ENCODE data around the gene MDM4.
"Not testable (repeated sequence)": the region's sequence is repeated elsewhere in the genome, so short reads cannot be mapped to it uniquely, and the experiment has no call there.

Gene MDM4

DNA sequence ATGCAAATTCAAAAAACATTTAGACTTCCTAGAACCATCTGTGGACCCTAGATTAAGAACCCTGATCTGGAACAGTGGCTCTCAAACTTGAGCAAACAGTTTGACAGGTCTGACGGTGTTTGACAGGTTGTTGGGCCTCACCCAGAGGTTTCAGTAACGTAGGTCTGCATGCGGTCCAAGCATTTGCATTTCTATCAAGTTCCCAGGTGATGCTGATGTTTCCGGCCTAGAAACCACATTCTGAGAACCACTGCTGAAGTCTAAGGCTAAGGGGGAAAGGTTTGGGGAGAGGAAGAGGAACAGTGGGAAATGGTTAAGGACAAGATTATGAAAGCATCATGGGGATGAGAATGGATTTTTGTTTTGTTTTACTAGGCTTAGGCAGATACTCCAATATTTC is 48.6 kb downstream of the MDM4 start:
- H3K36me3 ChIP-seq (ENCODE audit: control insufficient read depth, insufficient read depth, low read length) = no peaks in the 10 kb centered on the region
- no peak overlapping the region for H3K9ac ChIP-seq (ENCODE audit: low read length)
- H3K9me3 ChIP-seq (ENCODE audit: control insufficient read depth, insufficient read depth, low read depth, low read length) = no peaks in the 10 kb centered on the region
- peaks cover 48% of the 10 kb centered on the region for H3K4me1 ChIP-seq (ENCODE audit: control insufficient read depth, insufficient read depth, low read length)
- H3K4me3 ChIP-seq (ENCODE audit: low read depth, low read length) = no peak overlapping the region
- H3K27me3 ChIP-seq (ENCODE audit: control insufficient read depth, insufficient read depth, low read length) = no peaks in the 10 kb centered on the region
- no peak overlapping the region for H3K27ac ChIP-seq (ENCODE audit: low read depth, low read length)

DNA sequence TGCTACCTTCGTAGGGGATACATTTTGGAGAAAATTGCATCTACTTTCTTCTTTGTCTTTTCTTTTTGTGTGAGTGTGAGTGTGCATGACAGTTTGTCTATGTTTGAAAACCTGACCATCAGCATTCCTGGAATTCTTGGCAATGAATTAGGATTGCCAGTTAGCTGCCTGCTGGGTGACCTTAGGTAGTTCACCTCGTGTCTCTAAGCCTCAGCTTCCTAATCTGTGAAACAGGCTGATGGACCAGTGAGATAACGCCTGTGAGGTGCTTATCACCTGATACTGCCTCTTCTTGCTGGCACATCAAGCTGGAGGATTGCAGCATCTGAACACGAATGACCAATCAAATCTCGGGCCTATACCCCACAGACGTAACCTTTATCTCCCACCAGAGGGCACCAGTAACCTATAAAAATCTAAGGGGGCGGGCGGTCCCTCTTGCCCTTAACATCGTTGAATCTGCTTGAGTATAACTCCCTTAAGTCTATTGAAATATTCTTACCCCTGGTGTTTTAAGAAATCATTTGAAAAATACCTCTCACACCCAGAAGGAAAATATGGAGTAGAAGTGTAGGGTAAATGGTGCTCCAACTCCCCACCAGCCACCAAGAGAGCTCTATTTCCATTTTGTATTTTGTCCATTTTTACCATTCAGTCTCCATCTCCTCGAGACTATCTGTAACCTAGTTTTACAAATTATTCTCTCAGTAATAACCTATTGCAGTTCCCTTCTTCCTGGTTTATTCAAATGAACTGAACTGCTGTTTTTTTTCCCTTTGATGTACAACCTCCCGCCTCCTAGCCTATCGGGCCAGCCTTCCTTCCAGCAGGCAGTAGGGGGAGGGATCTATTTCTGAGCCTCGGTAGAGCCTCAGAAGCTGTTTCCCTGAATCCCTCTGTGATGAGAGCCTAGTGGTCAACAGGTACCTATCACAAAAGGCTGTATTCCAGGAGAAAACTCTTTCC is 49.7 kb downstream of the MDM4 start:
- Histone ChIP-seq H3K27me3 (ENCODE audit: control insufficient read depth, insufficient read depth, low read length) (no peaks in the 10 kb centered on the region), H3K27ac (ENCODE audit: low read depth, low read length) (no peak overlapping the region), H3K36me3 (ENCODE audit: control insufficient read depth, insufficient read depth, low read length) (no peaks in the 10 kb centered on the region), H3K9ac (ENCODE audit: low read length) (no peak overlapping the region), H3K9me3 (ENCODE audit: control insufficient read depth, insufficient read depth, low read depth, low read length) (no peaks in the 10 kb centered on the region), H3K4me1 (ENCODE audit: control insufficient read depth, insufficient read depth, low read length) (peaks cover 37% of the 10 kb centered on the region), H3K4me3 (ENCODE audit: low read depth, low read length) (no peak overlapping the region; the same call in 1 of the 2 replicates)

DNA sequence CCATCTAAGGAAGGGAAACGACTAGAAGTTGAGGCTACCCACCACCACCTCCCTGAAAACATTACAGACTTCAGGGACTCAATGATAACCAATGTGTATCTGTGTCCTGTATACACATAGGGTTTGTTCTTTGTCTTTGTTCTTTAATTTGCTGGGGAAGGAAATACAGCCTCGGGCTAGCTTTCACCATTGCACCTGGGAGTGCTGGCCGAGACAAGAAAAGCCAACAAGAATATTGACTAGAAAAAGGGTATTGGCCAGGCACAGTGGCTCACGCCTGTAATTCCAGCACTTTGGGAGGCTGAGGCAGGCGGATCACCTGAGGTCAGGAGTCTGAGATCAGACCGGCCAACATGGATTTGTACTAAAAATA is 50.4 kb downstream of the MDM4 start:
- H3K27me3 ChIP-seq (ENCODE audit: control insufficient read depth, insufficient read depth, low read length) = no peaks in the 10 kb centered on the region
- no peak overlapping the region for H3K27ac ChIP-seq (ENCODE audit: low read depth, low read length)
- H3K4me1 ChIP-seq (ENCODE audit: control insufficient read depth, insufficient read depth, low read length) = peaks cover 39% of the 10 kb centered on the region
- no peaks in the 10 kb centered on the region for H3K36me3 ChIP-seq (ENCODE audit: control insufficient read depth, insufficient read depth, low read length)
- H3K4me3 ChIP-seq (ENCODE audit: low read depth, low read length) = no peak overlapping the region
- H3K9me3 ChIP-seq (ENCODE audit: control insufficient read depth, insufficient read depth, low read depth, low read length) = no peaks in the 10 kb centered on the region
- no peak overlapping the region for H3K9ac ChIP-seq (ENCODE audit: low read length)

DNA sequence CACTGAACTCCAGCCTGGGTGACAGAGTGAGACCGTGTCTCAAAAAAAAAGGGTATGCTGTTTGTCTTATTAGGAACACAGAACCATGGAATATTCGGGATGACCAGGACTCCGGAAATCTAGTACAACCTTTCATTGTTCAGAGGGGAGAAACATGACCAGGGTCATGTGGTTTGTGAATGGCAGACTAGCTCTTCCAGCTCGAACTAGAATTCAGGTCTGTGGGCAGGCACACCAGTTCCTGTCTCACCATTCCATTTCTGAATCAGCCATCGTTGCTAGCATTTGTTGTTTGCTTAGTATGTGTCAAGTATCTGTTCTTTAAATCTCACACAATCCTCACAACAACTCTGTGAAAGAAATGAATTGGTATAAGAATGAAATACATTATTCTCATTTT is 50.9 kb downstream of the MDM4 start:
- no peaks in the 10 kb centered on the region for H3K36me3 ChIP-seq (ENCODE audit: control insufficient read depth, insufficient read depth, low read length)
- no peaks in the 10 kb centered on the region for H3K9me3 ChIP-seq (ENCODE audit: control insufficient read depth, insufficient read depth, low read depth, low read length)

DNA sequence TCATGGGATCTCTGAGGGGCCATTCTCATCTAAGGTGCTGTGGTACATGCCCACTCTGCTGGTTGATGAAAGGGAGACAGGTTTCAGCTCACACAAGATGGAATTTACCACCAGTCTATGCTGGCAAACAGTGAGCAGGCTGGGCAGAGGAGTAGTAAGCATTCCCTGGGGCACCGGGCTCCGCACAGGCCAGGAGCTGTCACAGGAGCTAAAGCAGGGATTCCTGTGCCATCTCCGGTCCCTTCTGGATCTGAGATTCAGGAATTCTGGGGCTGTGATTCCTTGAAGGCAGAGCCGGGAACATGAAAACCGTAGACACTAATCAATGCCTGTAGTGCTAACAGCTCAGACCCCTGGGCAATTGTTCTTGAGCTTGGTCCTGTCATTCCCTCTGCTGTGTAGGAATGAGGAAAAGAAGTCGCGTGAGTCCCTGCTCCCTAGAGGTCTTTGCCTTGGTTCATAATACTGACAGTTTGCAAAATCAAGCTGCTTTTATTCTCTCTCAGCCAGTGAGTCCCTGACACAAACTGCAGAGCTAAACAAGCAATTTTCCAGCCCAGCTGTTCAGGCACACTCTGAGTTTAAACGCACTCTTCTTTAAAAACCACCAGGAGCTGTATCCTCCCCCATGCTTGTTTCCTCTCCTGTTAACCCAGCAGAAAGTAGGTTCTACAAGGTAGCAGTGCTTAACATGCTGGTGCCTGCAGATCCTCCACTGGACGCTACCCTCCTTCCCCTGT is 52.5 kb downstream of the MDM4 start:
- H3K4me3 ChIP-seq (ENCODE audit: low read depth, low read length) = no peak overlapping the region
- H3K4me1 ChIP-seq (ENCODE audit: control insufficient read depth, insufficient read depth, low read length) = peaks cover 51% of the 10 kb centered on the region

More for the DNA sequence above, 50.9 kb downstream of the MDM4 start:
- H3K9ac ChIP-seq (ENCODE audit: low read length) = no peak overlapping the region
- no peak overlapping the region for H3K4me3 ChIP-seq (ENCODE audit: low read depth, low read length)
- H3K27me3 ChIP-seq (ENCODE audit: control insufficient read depth, insufficient read depth, low read length) = no peaks in the 10 kb centered on the region
- H3K4me1 ChIP-seq (ENCODE audit: control insufficient read depth, insufficient read depth, low read length) = peaks cover 43% of the 10 kb centered on the region
- H3K27ac ChIP-seq (ENCODE audit: low read depth, low read length) = no peak overlapping the region

DNA sequence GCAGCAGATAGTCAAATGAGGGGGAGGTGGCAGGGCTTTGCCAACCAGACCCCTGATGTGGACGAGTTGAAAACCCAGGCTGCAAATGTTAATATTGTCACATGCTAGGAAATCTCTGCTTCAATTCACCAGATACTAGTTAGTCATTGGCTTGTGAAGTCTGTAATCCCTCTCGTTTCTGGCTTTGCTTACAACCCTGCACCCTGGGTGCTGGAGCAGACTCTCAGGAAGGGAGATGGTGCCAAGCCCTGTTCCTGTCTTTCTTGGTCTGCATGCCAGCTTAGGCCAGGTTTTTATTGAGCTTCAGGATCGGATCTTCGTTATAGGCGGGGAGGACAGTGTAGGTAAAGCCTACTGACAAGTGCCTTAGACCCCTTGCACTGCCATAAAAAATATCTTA is 53.3 kb downstream of the MDM4 start:
- Histone ChIP-seq H3K36me3 (ENCODE audit: control insufficient read depth, insufficient read depth, low read length) (no peaks in the 10 kb centered on the region), H3K27me3 (ENCODE audit: control insufficient read depth, insufficient read depth, low read length) (no peaks in the 10 kb centered on the region), H3K4me1 (ENCODE audit: control insufficient read depth, insufficient read depth, low read length) (peaks cover 58% of the 10 kb centered on the region), H3K4me3 (ENCODE audit: low read depth, low read length) (no peak overlapping the region), H3K27ac (ENCODE audit: low read depth, low read length) (no peak overlapping the region), H3K9me3 (ENCODE audit: control insufficient read depth, insufficient read depth, low read depth, low read length) (no peaks in the 10 kb centered on the region), H3K9ac (ENCODE audit: low read length) (no peak overlapping the region)

More for the DNA sequence above, 52.5 kb downstream of the MDM4 start:
- Histone ChIP-seq H3K27me3 (ENCODE audit: control insufficient read depth, insufficient read depth, low read length) (no peaks in the 10 kb centered on the region), H3K9ac (ENCODE audit: low read length) (no peak overlapping the region), H3K36me3 (ENCODE audit: control insufficient read depth, insufficient read depth, low read length) (no peaks in the 10 kb centered on the region), H3K27ac (ENCODE audit: low read depth, low read length) (no peak overlapping the region), H3K9me3 (ENCODE audit: control insufficient read depth, insufficient read depth, low read depth, low read length) (no peaks in the 10 kb centered on the region)

DNA sequence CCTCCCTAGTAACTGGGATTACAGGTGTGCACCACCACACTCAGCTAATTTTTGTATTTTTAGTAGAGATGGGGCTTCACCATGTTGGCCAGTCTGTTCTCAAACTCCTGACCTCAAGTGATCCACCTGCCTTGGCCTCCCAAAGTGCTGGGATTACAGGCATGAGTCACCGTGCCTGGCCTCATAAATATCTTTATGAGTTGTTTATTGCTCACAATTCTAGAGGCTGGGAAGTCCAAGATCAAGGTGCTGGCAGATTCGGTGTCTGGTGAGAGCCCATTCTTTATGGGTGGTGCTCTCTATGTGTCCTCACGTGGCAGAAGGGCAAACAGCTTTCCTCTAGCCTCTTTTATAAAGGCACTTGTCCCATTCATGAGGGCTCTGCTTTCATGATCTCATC is 53.8 kb downstream of the MDM4 start:
- not testable (repeated sequence) for H3K9me3 ChIP-seq (ENCODE audit: control insufficient read depth, insufficient read depth, low read depth, low read length); H3K27ac ChIP-seq (ENCODE audit: low read depth, low read length); H3K27me3 ChIP-seq (ENCODE audit: control insufficient read depth, insufficient read depth, low read length); H3K9ac ChIP-seq (ENCODE audit: low read length); H3K4me3 ChIP-seq (ENCODE audit: low read depth, low read length); H3K36me3 ChIP-seq (ENCODE audit: control insufficient read depth, insufficient read depth, low read length)
- peaks cover 59% of the 10 kb centered on the region for H3K4me1 ChIP-seq (ENCODE audit: control insufficient read depth, insufficient read depth, low read length)

DNA sequence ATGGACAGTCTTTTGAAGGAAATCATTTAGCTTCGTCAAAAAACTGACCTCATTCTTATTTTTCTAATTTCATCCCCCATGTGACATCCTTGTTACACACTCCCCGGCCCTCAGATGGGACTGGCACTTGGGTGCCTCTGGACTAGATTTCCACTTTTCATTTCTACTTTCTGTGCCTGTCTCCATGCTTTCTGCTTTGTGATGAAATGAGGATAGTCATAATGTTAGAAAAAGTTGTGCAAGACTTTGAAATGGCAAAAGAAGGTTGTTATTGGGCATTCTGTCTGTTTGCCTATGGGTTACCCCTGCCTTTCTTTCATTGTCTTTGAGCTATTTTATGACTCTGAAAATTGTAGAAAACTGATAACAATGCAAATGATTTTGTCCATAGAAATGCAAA is 54.9 kb downstream of the MDM4 start:
- H3K9ac ChIP-seq (ENCODE audit: low read length) = no peak overlapping the region
- H3K9me3 ChIP-seq (ENCODE audit: control insufficient read depth, insufficient read depth, low read depth, low read length) = no peaks in the 10 kb centered on the region
- H3K36me3 ChIP-seq (ENCODE audit: control insufficient read depth, insufficient read depth, low read length) = no peaks in the 10 kb centered on the region
- H3K27me3 ChIP-seq (ENCODE audit: control insufficient read depth, insufficient read depth, low read length) = no peaks in the 10 kb centered on the region; the same call in 1 of the 2 replicates
- H3K4me1 ChIP-seq (ENCODE audit: control insufficient read depth, insufficient read depth, low read length) = peaks cover 58% of the 10 kb centered on the region
- H3K27ac ChIP-seq (ENCODE audit: low read depth, low read length) = no peak overlapping the region
- no peak overlapping the region for H3K4me3 ChIP-seq (ENCODE audit: low read depth, low read length)

DNA sequence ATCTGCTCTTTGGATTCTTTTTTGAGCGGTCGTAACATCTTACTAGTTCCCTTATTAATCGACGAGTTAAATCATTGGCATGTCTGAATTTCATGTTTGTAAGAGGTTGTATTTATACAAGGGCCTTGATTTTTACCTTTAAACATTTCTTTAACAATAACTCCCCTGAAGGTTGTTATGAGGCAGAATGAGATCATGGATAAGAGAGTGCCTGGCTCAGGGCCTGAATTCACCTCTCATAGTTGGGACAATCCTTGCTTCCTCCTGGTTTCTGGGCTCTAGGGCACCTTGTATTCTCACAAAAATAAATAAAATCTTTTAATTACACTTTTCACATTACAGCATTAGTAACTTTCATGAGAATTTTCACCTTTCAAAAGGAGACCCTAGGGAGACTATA is 55.4 kb downstream of the MDM4 start:
- H3K9ac ChIP-seq (ENCODE audit: low read length) = no peak overlapping the region
- no peak overlapping the region for H3K4me3 ChIP-seq (ENCODE audit: low read depth, low read length)
- no peak overlapping the region for H3K27ac ChIP-seq (ENCODE audit: low read depth, low read length)
- no peaks in the 10 kb centered on the region for H3K9me3 ChIP-seq (ENCODE audit: control insufficient read depth, insufficient read depth, low read depth, low read length)
- H3K36me3 ChIP-seq (ENCODE audit: control insufficient read depth, insufficient read depth, low read length) = no peaks in the 10 kb centered on the region
- H3K27me3 ChIP-seq (ENCODE audit: control insufficient read depth, insufficient read depth, low read length) = no peaks in the 10 kb centered on the region; the same call in 1 of the 2 replicates
- peaks cover 59% of the 10 kb centered on the region for H3K4me1 ChIP-seq (ENCODE audit: control insufficient read depth, insufficient read depth, low read length)

DNA sequence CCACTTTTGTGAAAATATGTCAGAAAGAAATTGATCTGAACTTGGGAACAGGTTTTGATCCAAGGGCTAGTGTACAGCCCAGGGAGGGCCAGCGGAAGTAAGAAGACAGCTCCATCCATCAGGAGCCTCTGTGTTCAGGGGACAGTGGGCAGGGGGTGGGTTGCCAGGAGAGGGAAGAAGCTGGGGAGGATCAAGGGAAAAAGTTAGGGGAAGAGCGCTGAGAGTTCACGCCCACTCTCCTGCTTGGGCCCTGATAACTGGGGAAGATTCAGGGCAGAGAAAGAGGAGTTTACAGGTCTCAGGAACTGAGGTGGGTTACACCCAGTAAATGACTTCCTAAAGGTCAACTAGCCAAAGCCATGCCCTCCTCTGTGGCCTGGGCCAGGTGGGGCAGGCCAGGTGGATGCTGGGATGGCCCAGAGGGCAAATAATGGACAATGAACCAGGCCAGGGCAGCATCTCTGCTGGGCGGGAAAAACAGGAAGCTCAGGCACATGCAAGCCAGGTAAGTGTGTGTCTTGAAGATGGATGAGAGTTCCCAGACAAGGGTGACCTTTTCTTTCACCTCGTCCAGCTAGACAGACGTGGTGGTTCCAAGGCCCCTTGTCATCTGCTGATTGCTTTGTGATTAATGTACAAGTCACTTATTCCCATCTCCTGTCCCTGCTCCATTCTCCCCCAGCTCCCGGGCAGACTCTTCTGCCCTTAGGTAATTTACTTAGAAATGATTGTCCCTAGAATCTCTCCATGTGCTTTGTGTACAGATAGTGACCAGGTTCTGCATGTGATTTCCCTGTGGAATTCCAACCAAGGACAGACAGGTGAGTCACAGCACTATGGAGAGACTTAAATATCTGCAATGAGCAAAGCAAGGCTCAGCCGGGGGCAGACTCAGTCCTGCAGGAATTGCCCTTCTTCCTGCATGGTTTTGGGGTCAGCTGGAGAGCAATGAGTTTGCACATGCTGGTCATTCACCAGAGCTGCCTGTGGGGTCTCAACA is 57.0 kb downstream of the MDM4 start:
- Histone ChIP-seq H3K9ac (ENCODE audit: low read length) (no peak overlapping the region), H3K4me3 (ENCODE audit: low read depth, low read length) (no peak overlapping the region), H3K4me1 (ENCODE audit: control insufficient read depth, insufficient read depth, low read length) (peaks cover 59% of the 10 kb centered on the region), H3K36me3 (ENCODE audit: control insufficient read depth, insufficient read depth, low read length) (no peaks in the 10 kb centered on the region), H3K27ac (ENCODE audit: low read depth, low read length) (no peak overlapping the region), H3K9me3 (ENCODE audit: control insufficient read depth, insufficient read depth, low read depth, low read length) (no peaks in the 10 kb centered on the region), H3K27me3 (ENCODE audit: control insufficient read depth, insufficient read depth, low read length) (no peaks in the 10 kb centered on the region; the same call in 1 of the 2 replicates)

All from HUES6 (cell line).